ENCODE results near the gene ADAT2.

ADAT2 gene

DNA sequence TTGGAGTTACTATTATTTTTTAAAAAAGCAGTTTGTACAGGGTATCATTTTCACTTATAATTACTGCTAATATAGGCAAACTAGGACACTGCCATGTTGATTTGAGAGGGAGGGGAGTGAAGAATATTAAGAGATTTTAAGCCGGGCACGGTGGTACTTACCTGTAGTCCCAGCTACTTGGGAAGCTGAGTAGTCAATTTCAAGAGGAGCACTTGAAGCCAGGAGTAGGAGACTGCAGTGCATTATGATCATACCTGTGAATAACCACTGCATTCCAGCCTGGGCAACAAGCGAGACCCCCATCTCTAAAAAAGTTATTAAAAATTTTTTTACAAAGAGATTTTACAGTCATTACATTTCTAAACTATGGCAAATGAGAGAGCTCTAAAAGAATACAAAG, 35.7 kb downstream of the ADAT2 start:
- no peak overlapping the region for H3K4me3 ChIP-seq (ENCODE audit: low read depth, low read length)
- TF ChIP-seq, protein P1, sequence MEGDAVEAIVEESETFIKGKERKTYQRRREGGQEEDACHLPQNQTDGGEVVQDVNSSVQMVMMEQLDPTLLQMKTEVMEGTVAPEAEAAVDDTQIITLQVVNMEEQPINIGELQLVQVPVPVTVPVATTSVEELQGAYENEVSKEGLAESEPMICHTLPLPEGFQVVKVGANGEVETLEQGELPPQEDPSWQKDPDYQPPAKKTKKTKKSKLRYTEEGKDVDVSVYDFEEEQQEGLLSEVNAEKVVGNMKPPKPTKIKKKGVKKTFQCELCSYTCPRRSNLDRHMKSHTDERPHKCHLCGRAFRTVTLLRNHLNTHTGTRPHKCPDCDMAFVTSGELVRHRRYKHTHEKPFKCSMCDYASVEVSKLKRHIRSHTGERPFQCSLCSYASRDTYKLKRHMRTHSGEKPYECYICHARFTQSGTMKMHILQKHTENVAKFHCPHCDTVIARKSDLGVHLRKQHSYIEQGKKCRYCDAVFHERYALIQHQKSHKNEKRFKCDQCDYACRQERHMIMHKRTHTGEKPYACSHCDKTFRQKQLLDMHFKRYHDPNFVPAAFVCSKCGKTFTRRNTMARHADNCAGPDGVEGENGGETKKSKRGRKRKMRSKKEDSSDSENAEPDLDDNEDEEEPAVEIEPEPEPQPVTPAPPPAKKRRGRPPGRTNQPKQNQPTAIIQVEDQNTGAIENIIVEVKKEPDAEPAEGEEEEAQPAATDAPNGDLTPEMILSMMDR (IDR thresholded peaks at IDR 0.05; ENCODE audit: low read depth, low read length), result no peak
- TF ChIP-seq MYC (IDR thresholded peaks at IDR 0.05; ENCODE audit: low read depth, low read length), result no peak
- no peak for DNase-seq (ENCODE audit: low read depth)

DNA sequence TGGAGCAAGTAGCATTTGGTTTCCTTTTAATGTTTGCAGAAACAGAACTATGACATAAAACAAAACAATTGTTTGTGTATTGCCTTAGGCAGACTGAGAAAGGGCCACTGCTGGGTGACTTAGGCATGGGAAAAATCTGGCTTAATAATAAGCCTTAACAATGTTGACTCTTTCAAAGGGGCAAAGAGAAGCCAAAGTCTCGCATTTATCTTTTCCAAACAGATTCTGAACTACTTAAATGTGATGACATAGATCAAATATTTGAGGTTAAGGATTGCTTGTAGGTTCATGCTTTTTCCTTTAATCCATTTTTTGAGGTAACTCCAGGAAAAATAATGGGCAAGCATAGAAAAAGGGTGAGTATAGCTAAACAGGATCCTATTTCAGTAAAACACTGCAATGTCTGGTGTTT, 39.6 kb downstream of the ADAT2 start:
- TF ChIP-seq POLR2A (IDR thresholded peaks at IDR 0.05; ENCODE audit: extremely low read depth, insufficient read length), result no peak
- DNase-seq (ENCODE audit: low read depth), result no peak
- H3K4me3 ChIP-seq (ENCODE audit: low read depth, low read length), result no peak overlapping the region

DNA sequence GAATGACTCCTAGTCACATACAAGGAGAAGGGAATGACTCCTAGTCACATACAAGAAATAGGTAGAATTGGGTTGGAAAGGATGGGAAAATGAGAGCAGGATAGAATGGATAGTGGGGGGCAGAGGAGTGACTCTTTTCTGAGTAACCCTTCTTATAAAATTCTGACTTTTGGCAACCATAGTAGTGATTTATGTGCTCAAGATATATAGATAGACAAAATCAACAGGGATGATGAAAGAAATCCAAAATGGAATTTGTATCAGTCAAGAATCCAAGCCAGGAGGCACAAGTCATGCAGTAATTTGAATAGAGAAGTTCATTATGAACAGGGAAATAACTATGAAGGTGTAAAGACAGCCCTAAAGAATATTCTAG, 41.7 kb downstream of the ADAT2 start:
- no peak overlapping the region for H3K4me3 ChIP-seq (ENCODE audit: low read depth, low read length)
- DNase-seq (ENCODE audit: low read depth), result no peak
- TF ChIP-seq MYC (IDR thresholded peaks at IDR 0.05; ENCODE audit: low read depth, low read length), result no peak
- TF ChIP-seq, protein P2, sequence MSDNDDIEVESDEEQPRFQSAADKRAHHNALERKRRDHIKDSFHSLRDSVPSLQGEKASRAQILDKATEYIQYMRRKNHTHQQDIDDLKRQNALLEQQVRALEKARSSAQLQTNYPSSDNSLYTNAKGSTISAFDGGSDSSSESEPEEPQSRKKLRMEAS (IDR thresholded peaks at IDR 0.05; ENCODE audit: low read depth, low read length), result no peak
- TF ChIP-seq, protein P1 (IDR thresholded peaks at IDR 0.05; ENCODE audit: low read depth, low read length), result no peak

DNA sequence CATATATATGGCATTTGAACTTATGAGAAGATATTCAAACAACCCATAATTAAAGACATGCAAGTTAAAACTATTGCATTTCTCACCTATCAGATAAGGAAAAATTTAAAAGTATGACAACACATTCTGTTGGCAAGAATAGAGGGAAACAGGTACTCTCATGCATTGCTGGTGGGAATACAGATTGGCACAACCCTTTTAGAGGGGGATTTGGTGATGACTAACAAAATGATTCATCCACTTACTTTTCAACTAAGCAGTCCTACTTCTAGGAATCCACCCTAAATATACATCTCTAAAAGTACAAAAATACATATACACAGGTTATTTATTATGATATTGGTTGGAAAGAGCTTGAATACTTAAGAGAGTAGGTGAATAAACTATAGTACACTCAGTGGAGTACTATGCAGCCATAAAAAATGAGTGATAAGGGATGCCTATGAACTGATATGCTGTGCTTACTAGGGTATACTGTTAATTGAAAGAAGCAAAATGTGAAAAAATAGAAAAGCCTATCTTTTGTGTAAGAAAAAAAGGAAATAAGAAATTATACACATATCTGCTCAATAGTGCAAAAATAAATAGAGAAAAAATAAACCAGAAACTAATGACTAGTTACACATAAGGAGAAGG, 42.2 kb downstream of the ADAT2 start:
- TF ChIP-seq MYC (IDR thresholded peaks at IDR 0.05; ENCODE audit: low read depth, low read length), result no peak
- TF ChIP-seq, protein P2 (IDR thresholded peaks at IDR 0.05; ENCODE audit: low read depth, low read length), result no peak
- TF ChIP-seq, protein P1 (IDR thresholded peaks at IDR 0.05; ENCODE audit: low read depth, low read length), result no peak
- no peak for DNase-seq (ENCODE audit: low read depth)
- H3K4me3 ChIP-seq (ENCODE audit: low read depth, low read length), result no peak overlapping the region

DNA sequence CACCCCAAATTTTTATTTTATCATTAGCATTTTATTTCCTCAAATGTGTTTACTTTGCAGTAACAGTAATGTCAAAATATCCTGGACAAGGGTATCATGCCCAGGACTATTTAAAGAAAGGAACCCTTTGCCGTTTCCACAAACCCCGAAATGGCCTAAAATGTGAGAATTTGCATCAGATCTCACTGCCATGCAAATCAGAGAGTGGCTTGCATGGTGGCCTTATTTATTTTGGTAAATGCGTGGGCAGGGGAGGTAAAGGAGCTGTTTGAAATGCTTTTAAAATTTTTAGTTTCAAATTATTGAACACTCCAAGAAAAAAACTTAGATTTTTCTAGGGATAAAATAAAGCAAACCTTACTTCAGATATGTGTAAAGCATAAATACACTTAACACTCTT, 43.8 kb downstream of the ADAT2 start:
- TF ChIP-seq POLR2A (IDR thresholded peaks at IDR 0.05; ENCODE audit: extremely low read depth, insufficient read length) (no peak), MYC (IDR thresholded peaks at IDR 0.05; ENCODE audit: low read depth, low read length) (no peak)
- TF ChIP-seq, protein P2 (IDR thresholded peaks at IDR 0.05; ENCODE audit: low read depth, low read length), result no peak
- TF ChIP-seq, protein P1 (IDR thresholded peaks at IDR 0.05; ENCODE audit: low read depth, low read length), result no peak
- H3K4me3 ChIP-seq (ENCODE audit: low read depth, low read length), result no peak overlapping the region
- no peak for DNase-seq (ENCODE audit: low read depth)

DNA sequence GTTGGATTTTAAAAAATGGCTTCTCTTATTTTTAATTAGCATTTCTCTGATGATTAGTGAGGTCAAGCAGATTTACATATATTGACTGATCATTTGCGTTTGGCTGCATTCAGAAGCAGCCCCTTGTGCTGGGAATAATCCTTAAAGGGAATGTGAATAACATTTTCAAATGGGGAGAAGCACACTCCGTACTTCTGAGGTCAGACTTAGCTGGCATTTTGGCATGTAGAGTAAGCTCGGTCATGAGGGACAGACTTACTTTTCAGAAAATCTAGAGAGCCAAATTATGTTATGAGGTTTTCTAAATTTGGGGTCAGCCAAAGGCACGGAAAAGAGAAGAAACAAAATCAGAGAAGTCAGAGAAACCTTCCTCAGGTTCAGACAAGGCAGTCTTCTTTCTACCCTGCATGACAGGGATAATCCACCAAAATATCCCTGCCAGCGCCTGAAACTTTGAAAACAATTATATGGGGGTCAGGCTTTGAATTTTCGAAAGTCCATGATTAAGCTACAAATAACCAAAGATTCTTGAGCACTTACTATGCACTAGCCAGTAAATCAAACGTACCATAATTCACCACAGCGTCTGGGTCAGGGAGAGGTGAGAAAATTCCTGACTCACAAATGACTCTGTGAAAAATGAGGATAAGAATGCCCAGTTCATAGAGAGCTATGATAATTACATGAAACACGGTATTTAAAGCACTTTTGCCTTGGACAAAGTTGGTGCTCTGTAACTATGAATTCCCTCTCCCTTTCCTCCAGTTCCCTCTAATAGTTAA, 44.9 kb downstream of the ADAT2 start:
- TF ChIP-seq POLR2A (IDR thresholded peaks at IDR 0.05; ENCODE audit: extremely low read depth, insufficient read length), result no peak
- TF ChIP-seq, protein P1 (IDR thresholded peaks at IDR 0.05; ENCODE audit: low read depth, low read length), result no peak
- TF ChIP-seq MYC (IDR thresholded peaks at IDR 0.05; ENCODE audit: low read depth, low read length), result no peak
- TF ChIP-seq, protein P2 (IDR thresholded peaks at IDR 0.05; ENCODE audit: low read depth, low read length), result no peak
- no peak overlapping the region for H3K4me3 ChIP-seq (ENCODE audit: low read depth, low read length)
- no peak for DNase-seq (ENCODE audit: low read depth)
